LNCAP (cell line): ENCODE measurements around the gene HIGD1A.

Experiments used
- CTCF ChIP-seq: fragments of 450-650 bp; IDR thresholded peaks from 2 replicates; pipeline ENCODE4 v1.5.1; 2017; ENCODE audit warnings: mild to moderate bottlenecking

The HIGD1A gene

GRCh38 chr3:42804106-42804830, at the start of gene HIGD1A:
TSS of gene HIGD1A (minus strand) at chr3:42804490. CDS start at chr3:42794253, 10,237 bp downstream.
- TF ChIP-seq CTCF = no peak

- TF ChIP-seq CTCF = no peak
Observed at GRCh38 chr3:42853739-42854302, 49.5 kb upstream of the HIGD1A start.

GRCh38 chr3:42853056-42853455, 48.8 kb upstream of the HIGD1A start:
- no peak for TF ChIP-seq CTCF

- TF ChIP-seq CTCF = no peak
Observed at GRCh38 chr3:42852441-42852840, 48.2 kb upstream of the HIGD1A start.

GRCh38 chr3:42851228-42851834, 47.0 kb upstream of the HIGD1A start:
- no peak for TF ChIP-seq CTCF

- TF ChIP-seq CTCF = no peak
Observed at GRCh38 chr3:42850263-42850662, 46.0 kb upstream of the HIGD1A start.

- TF ChIP-seq CTCF = no peak
Observed at GRCh38 chr3:42849017-42849416, 44.7 kb upstream of the HIGD1A start.
